K562 (cell line): ENCODE results near the gene SLC8A2. TPM values are rescaled to one million over a fixed set of nuclear protein-coding genes. Genes with fewer than 3 reads are reported as not detected.

Source experiments
- CHD7 ChIP-seq: fragments of 200-600 bp; sonication (generic); IDR thresholded peaks from one replicate; pipeline ENCODE4 v1.6.1; 2012; ENCODE audit warnings: mild to moderate bottlenecking, low read depth, low read length, inconsistent platforms
- FOXJ2 ChIP-seq: fragments of 200-800 bp; sonication (Bioruptor generic); IDR thresholded peaks from 2 replicates; pipeline ENCODE4 v1.6.1; 2016; ENCODE audit warnings: missing genetic modification characterization, missing compliant biosample characterization
- JUN ChIP-seq, 2 experiments: sonication (generic) in 1 of 2; formaldehyde crosslinking in 1 of 2; IDR thresholded peaks; 2 replicates each; pipeline versions ENCODE4 v1.6.1 to v1.8.0; 2012 to 2022; ENCODE audit warnings: borderline replicate concordance in 2 of 2, mild to moderate bottlenecking in 2 of 2, improper control_type of control experiment in 1 of 2, low read depth in 1 of 2, low read length in 1 of 2, missing genetic modification reagents in 1 of 2
- KLF6 ChIP-seq: fragments of 250-450 bp; sonication (Bioruptor Pico); IDR thresholded peaks from 2 replicates; pipeline ENCODE4 v1.4.0; 2020; ENCODE audit warnings: mild to moderate bottlenecking, moderate library complexity, borderline replicate concordance
- MED1 ChIP-seq: sonication (generic); formaldehyde crosslinking; IDR thresholded peaks from 2 replicates; pipeline ENCODE4 v1.8.1; 2023; ENCODE audit warnings: missing genetic modification reagents, borderline replicate concordance
- MLLT1 ChIP-seq, 2 experiments: fragments of 450-650 bp; IDR thresholded peaks; 2 replicates each; pipeline ENCODE4 v1.6.1; 2016
- NONO ChIP-seq, 2 experiments: fragments of 200-400 bp in 1 of 2; fragments of 450-650 bp in 1 of 2; formaldehyde crosslinking in 1 of 2; IDR thresholded peaks; 2 replicates each; pipeline ENCODE4 v1.6.1; 2017; ENCODE audit warnings: low read depth in 2 of 2, mild to moderate bottlenecking in 2 of 2, moderate library complexity in 2 of 2, low read length in 1 of 2
- TAF15 ChIP-seq: fragments of 200-400 bp; formaldehyde crosslinking; IDR thresholded peaks from 2 replicates; pipeline ENCODE4 v1.6.1; 2017; ENCODE audit warnings: mild to moderate bottlenecking, low read depth, low read length, moderate library complexity
- TRIM24 ChIP-seq, 2 experiments: fragments of 450-650 bp; IDR thresholded peaks; 2 replicates each; pipeline ENCODE4 v1.6.1; 2016
- ZBTB43 ChIP-seq: sonication (generic); formaldehyde crosslinking; IDR thresholded peaks from 2 replicates; pipeline ENCODE4 v1.8.0; 2023; ENCODE audit warnings: mild to moderate bottlenecking, missing genetic modification reagents
- ZNF589 ChIP-seq: fragments of 200-800 bp; sonication (Bioruptor generic); IDR thresholded peaks from 2 replicates; pipeline ENCODE4 v1.6.1; 2016; ENCODE audit warnings: low read depth, missing genetic modification characterization, missing compliant biosample characterization
- polyA plus RNA-seq, 8 experiments: library from polyadenylated mRNA; depleted of rRNA in 4 of 8; stranded (reverse) in 5 of 8; unstranded in 3 of 8; fragments of >200 nt; fragmentation: Nextera tagmentation in 2 of 8; fragmentation: Illumina TruSeq in 1 of 8; extraction: Ambion mirVana in 2 of 8; extraction: Trizol in 1 of 8; gene quantifications; 2 replicates each; pipeline versions ENCODE4 v1.2.1 to v1.2.3, GENCODE V29; 2011 to 2014; ENCODE audit warnings: inconsistent platforms in 1 of 8, missing spikeins in 1 of 8
- total RNA-seq, 7 experiments: library from RNA; depleted of rRNA in 6 of 7; stranded (reverse); fragments of >200 nt in 6 of 7; fragmentation: Illumina TruSeq in 2 of 7; extraction: Trizol in 2 of 7; gene quantifications; 2 replicates each; pipeline versions ENCODE4 v1.2.1 to v1.2.3, GENCODE V29; 2011 to 2021; ENCODE audit warnings: low replicate concordance in 1 of 7

Gene SLC8A2
- total and polyA plus RNA-seq, 9 of the 15 experiments (the other 6 are each of a cell fraction or from before 2014, with no cell fraction given), result 0.07 to 0.66 (median 0.24) TPM; not detected in 3

- no peak for TF ChIP-seq CHD7
- no peak; the same call in 1 of the 2 replicates for TF ChIP-seq JUN (IDR thresholded peaks at IDR 0.05; ENCODE audit: borderline replicate concordance, low read depth, low read length)
- no peak for TF ChIP-seq JUN (CRISPR knock-in tag; IDR thresholded peaks at IDR 0.05; ENCODE audit: borderline replicate concordance)
- no peak for TF ChIP-seq FOXJ2 (tag)
- TF ChIP-seq ZNF589, result 0 out of 2 replicates have a peak, but pooled peaks have one; percentile 45
- no peak for TF ChIP-seq TAF15
- TF ChIP-seq TRIM24 (IDR thresholded peaks at IDR 0.05), result no peak
- peak; percentile 38 to 48; a peak in 1 of 4 replicates for TF ChIP-seq NONO (IDR thresholded peaks at IDR 0.05; ENCODE audit: low read depth in 2 of 2, low read length in 1 of 2)
- TF ChIP-seq MED1 (CRISPR knock-in tag), result no peak
- TF ChIP-seq KLF6, result peak; percentile 23; the same call in 1 of the 2 replicates
- TF ChIP-seq MLLT1 (IDR thresholded peaks at IDR 0.05), result peak; percentile 44 to 88; a peak in 2 of 4 replicates
- TF ChIP-seq ZBTB43 (CRISPR knock-in tag), result no peak
These were observed 12.4 kb upstream of the SLC8A2 start, which contains the start of gene KPTN (continued) for GRCh38 chr19:47483800-47484690.
